HPDE6-E6E7 (cell line): ENCODE data around the gene SLC16A6.
"Not testable (repeated sequence)": the region's sequence is repeated elsewhere in the genome, so short reads cannot be mapped to it uniquely, and the experiment has no call there.

Experiments
- DNase-seq: peaks from one replicate; pipeline ENCODE4 v3.0.0; 2011; ENCODE audit warnings: missing footprints; ENCODE audit errors: extremely low spot score

Gene SLC16A6

GRCh38 chr17:68289936-68290267, 1.0 kb downstream of the SLC16A6 start:
- no peak for DNase-seq

GRCh38 chr17:68289473-68289872, 1.5 kb downstream of the SLC16A6 start:
- DNase-seq = no peak

- DNase-seq = no peak
These were observed 2.1 kb downstream of the SLC16A6 start for GRCh38 chr17:68288804-68289203.

- no peak for DNase-seq
These were observed 2.6 kb downstream of the SLC16A6 start for GRCh38 chr17:68288375-68288774.

- DNase-seq = not testable (repeated sequence)
These were observed 9.0 kb downstream of the SLC16A6 start for GRCh38 chr17:68281965-68282364.

GRCh38 chr17:68277807-68278206, 13.1 kb downstream of the SLC16A6 start:
- no peak for DNase-seq

GRCh38 chr17:68276339-68276738, 14.6 kb downstream of the SLC16A6 start:
- not testable (repeated sequence) for DNase-seq

- no peak for DNase-seq
These were observed 17.2 kb downstream of the SLC16A6 start for GRCh38 chr17:68273722-68274121.

GRCh38 chr17:68265833-68266232, 25.1 kb downstream of the SLC16A6 start:
- not testable (repeated sequence) for DNase-seq

- DNase-seq = not testable (repeated sequence)
These were observed 27.7 kb downstream of the SLC16A6 start for GRCh38 chr17:68263101-68263681.

GRCh38 chr17:68262467-68262866, 28.5 kb downstream of the SLC16A6 start:
- not testable (repeated sequence) for DNase-seq

GRCh38 chr17:68260051-68260762, 30.7 kb downstream of the SLC16A6 start:
- no peak for DNase-seq

GRCh38 chr17:68259648-68259951, 31.3 kb downstream of the SLC16A6 start:
- not testable (repeated sequence) for DNase-seq

- DNase-seq = not testable (repeated sequence)
These were observed 31.9 kb downstream of the SLC16A6 start for GRCh38 chr17:68258890-68259647.

GRCh38 chr17:68257934-68258333, 33.0 kb downstream of the SLC16A6 start:
- DNase-seq = no peak

GRCh38 chr17:68256701-68257100, 34.2 kb downstream of the SLC16A6 start:
- not testable (repeated sequence) for DNase-seq

- DNase-seq = no peak
These were observed 35.0 kb downstream of the SLC16A6 start for GRCh38 chr17:68255731-68256538.

- DNase-seq = no peak
These were observed 35.8 kb downstream of the SLC16A6 start for GRCh38 chr17:68255151-68255550.

GRCh38 chr17:68253426-68253825, 37.5 kb downstream of the SLC16A6 start:
- DNase-seq = not testable (repeated sequence)

GRCh38 chr17:68249354-68249765, 41.6 kb downstream of the SLC16A6 start:
- DNase-seq = no peak

- no peak for DNase-seq
These were observed 42.0 kb downstream of the SLC16A6 start for GRCh38 chr17:68248891-68249290.

GRCh38 chr17:68248199-68248825, 42.6 kb downstream of the SLC16A6 start:
- no peak for DNase-seq
